Osteoblast (primary cell): ENCODE measurements around the gene STAC3. TPM values are rescaled to one million over a fixed set of nuclear protein-coding genes. Genes with fewer than 3 reads are reported as not detected.

ENCODE experiments used
- DNase-seq: peaks from one replicate; pipeline ENCODE4 v3.0.0; 2011; ENCODE audit warnings: low spot score, mixed read lengths; ENCODE audit not compliant: insufficient read length; ENCODE audit errors: missing footprints
- H2AFZ ChIP-seq: 2 replicates; pipeline ENCODE4 v1.6.0; 2011; ENCODE audit warnings: mild to moderate bottlenecking, low read length
- H3K27ac ChIP-seq: 2 replicates; pipeline ENCODE4 v1.5.1; 2011; ENCODE audit warnings: mild to moderate bottlenecking, low read depth, low read length, moderate library complexity
- H3K27me3 ChIP-seq: 2 replicates; pipeline ENCODE4 v1.6.0; 2012; ENCODE audit warnings: mild to moderate bottlenecking, control low read depth, inconsistent platforms, low read length, moderate library complexity; ENCODE audit not compliant: insufficient read depth
- H3K36me3 ChIP-seq: 2 replicates; pipeline ENCODE4 v1.5.1; 2011; ENCODE audit warnings: mild to moderate bottlenecking, low read length, control low read depth, moderate library complexity; ENCODE audit not compliant: insufficient read depth
- H3K4me1 ChIP-seq: 2 replicates; pipeline ENCODE4 v1.5.1; 2011; ENCODE audit warnings: mild to moderate bottlenecking, low read length, control low read depth, moderate library complexity; ENCODE audit not compliant: insufficient read depth
- H3K4me2 ChIP-seq: 2 replicates; pipeline ENCODE4 v1.6.0; 2011; ENCODE audit warnings: mild to moderate bottlenecking, low read length; ENCODE audit not compliant: insufficient read depth
- H3K4me3 ChIP-seq: fragments of 200-600 bp; sonication (generic); 3 replicates; pipeline ENCODE4 v1.5.1; 2012; ENCODE audit warnings: mild to moderate bottlenecking, low read length, inconsistent platforms; ENCODE audit not compliant: insufficient read depth
- H3K79me2 ChIP-seq: 2 replicates; pipeline ENCODE4 v1.6.0; 2012; ENCODE audit warnings: mild to moderate bottlenecking, low read length, control low read depth, inconsistent platforms; ENCODE audit not compliant: insufficient read depth
- H3K9me3 ChIP-seq: 2 replicates; pipeline ENCODE4 v1.5.1; 2011; ENCODE audit warnings: low read depth, low read length, control low read depth
- H4K20me1 ChIP-seq: 2 replicates; pipeline ENCODE4 v1.6.0; 2012; ENCODE audit warnings: mild to moderate bottlenecking, low read length, control low read depth; ENCODE audit not compliant: insufficient read depth
- CTCF ChIP-seq: IDR thresholded peaks from 2 replicates; pipeline ENCODE4 v1.5.1; 2011; ENCODE audit warnings: mild to moderate bottlenecking, low read depth, low read length, moderate library complexity; ENCODE audit errors: extremely low read depth
- total RNA-seq: library from RNA; depleted of rRNA; stranded (reverse); fragments of >200 nt; gene quantifications from 2 replicates; pipeline ENCODE4 v1.2.3, GENCODE V29; 2012

STAC3 gene
- total RNA-seq, 1 donor, result 0.36 TPM

DNA sequence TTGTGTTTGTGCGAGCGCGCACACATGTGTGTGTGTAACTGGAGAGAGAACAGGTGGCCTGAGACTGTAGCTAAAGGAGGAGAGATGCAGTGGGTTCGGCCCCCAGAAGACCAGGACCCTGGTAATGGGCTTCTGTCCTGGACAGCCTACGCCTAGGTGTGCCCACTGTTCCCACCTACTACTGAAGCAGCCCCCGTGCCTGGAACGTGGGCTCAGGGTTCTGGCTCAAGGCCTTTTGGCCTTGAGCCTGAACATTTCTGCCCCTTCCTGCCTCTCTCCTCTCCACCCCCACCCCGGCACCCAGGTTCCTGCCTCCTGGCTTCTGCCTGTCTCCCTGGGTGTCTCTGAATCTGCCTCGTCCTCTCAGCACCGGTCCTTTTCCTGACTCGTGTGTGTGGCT lies 35.9 kb downstream of the STAC3 start:
- DNase-seq, result no peak
- peaks cover 14% of the 10 kb centered on the region for H3K4me1 ChIP-seq
- no peak for TF ChIP-seq CTCF
- H3K79me2 ChIP-seq, result no peaks in the 10 kb centered on the region
- peaks cover 44% of the 10 kb centered on the region for H3K27me3 ChIP-seq
- H3K4me2 ChIP-seq, result no peak overlapping the region
- no peaks in the 10 kb centered on the region for H3K9me3 ChIP-seq
- peaks cover 64% of the 10 kb centered on the region for H4K20me1 ChIP-seq
- H3K4me3 ChIP-seq, result no peak overlapping the region
- no peak overlapping the region for H3K27ac ChIP-seq
- peaks cover 37% of the 10 kb centered on the region for H3K36me3 ChIP-seq
- H2AFZ ChIP-seq, result no peak overlapping the region

DNA sequence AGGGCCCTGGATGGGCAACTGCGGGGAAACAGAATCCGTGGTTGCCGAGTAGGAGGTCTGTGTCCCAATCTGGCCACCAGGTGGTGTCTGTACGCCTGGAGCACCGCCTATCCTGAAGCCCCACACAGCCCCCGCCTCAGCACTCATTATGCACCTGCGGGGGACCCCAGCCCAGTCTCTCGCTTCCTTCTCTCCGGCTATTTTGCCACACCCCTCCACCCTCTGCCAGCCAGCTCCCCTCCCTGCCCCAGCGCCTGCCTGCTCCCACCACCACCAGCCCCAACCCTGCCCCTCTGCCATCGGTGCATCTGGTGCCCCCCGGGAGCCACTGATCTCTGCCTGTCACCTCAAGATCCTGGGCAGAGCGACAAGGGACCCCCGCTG lies 36.6 kb downstream of the STAC3 start:
- Histone ChIP-seq H4K20me1 (peaks cover 69% of the 10 kb centered on the region), H3K4me3 (no peak overlapping the region), H3K4me2 (no peak overlapping the region), H3K4me1 (peaks cover 14% of the 10 kb centered on the region), H3K27me3 (peaks cover 38% of the 10 kb centered on the region), H3K9me3 (no peaks in the 10 kb centered on the region), H3K27ac (no peak overlapping the region), H2AFZ (no peak overlapping the region), H3K36me3 (peaks cover 42% of the 10 kb centered on the region), H3K79me2 (no peaks in the 10 kb centered on the region)
- DNase-seq, result no peak
- TF ChIP-seq CTCF, result peak; percentile 66

DNA sequence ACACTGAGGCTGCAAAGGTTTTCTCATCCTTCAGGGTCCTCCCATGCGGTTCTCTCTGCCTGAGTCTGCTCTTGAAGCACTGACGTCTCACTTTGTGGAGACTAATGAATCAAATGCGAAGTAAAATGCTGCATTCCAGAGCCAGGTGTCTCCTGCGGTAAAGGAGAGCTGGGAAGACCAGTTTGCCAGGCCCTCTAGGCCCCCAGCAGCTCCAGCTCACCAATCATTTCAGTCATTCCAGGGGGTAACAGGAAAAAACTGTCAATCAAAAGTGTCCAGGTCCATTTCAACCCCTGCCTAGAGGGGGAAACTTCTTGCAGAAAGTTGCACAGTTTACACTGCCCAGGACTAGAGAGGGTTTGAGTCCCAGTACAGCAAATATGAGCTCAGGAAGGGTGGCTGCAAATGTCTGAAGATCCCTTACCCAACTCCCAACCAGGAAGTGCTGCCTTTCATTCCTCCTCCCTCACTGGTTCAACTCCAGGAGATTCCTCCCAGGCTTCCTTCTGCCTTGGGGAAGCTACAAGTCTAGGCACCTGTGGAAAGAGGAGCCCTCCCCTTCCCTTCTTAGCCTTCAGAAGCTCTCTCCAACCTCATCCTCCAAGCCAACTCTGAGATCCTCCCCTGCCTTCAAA lies 37.1 kb downstream of the STAC3 start:
- Histone ChIP-seq H3K4me1 (peaks cover 14% of the 10 kb centered on the region), H4K20me1 (peaks cover 72% of the 10 kb centered on the region)

More for the DNA sequence above, 37.1 kb downstream of the STAC3 start:
- Histone ChIP-seq H3K27ac (no peak overlapping the region), H3K36me3 (peaks cover 47% of the 10 kb centered on the region), H3K4me3 (no peak overlapping the region), H2AFZ (no peak overlapping the region), H3K79me2 (no peaks in the 10 kb centered on the region), H3K9me3 (no peaks in the 10 kb centered on the region), H3K27me3 (peaks cover 33% of the 10 kb centered on the region), H3K4me2 (no peak overlapping the region)
- no peak for TF ChIP-seq CTCF
- DNase-seq, result no peak
